ENCODE data around the gene VAV1.

GRCh38 chr19:6818246-6818645, 45.7 kb downstream of the VAV1 start:
- TF ChIP-seq CTCF (IDR thresholded peaks at IDR 0.05) (no peak), POLR2A (IDR thresholded peaks at IDR 0.05) (no peak)

Measured in esophagus squamous epithelium (tissue), 4 donors.